HFF-Myc (cell line): ENCODE data around the gene SFT2D2.
A peak's percentile ranks its signal among the peaks of the same experiment; 100 is the strongest.

Experiments
- DNase-seq: peaks from one replicate; pipeline ENCODE4 v3.0.0-alpha.2; 2011; ENCODE audit warnings: low read depth; ENCODE audit errors: extremely low read depth
- H3K4me3 ChIP-seq: replicated peaks from 2 replicates; pipeline ENCODE4 v1.5.1; 2011; ENCODE audit warnings: low read depth, mild to moderate bottlenecking, control low read depth, low read length
- TF ChIP-seq, protein P1 (sequence below): IDR thresholded peaks from 2 replicates; pipeline ENCODE4 v1.5.1; 2012; ENCODE audit warnings: mild to moderate bottlenecking, low read depth, low read length, control low read depth; ENCODE audit errors: missing control alignments

Gene SFT2D2

DNA sequence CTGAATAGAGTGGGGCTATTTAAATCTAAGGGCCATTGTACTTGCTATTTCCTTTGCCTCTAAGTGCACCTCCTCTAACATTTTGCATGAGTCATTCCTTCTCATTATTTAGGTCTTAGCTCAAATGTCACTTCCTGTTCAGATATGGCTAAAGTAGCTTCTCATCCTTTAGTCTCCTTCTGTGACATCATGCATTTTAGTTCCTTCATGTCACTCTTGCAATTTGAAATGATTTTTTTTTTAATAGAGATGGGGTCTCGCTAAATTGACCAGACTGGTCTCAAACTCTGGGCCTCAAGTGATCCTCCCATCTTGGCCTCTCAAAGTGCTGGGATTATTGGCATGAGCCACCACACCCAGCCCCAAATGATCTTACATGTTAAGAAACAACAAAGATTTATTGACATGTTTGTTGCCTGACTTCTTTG is 61.4 kb downstream of the SFT2D2 start:
- TF ChIP-seq, protein P1, sequence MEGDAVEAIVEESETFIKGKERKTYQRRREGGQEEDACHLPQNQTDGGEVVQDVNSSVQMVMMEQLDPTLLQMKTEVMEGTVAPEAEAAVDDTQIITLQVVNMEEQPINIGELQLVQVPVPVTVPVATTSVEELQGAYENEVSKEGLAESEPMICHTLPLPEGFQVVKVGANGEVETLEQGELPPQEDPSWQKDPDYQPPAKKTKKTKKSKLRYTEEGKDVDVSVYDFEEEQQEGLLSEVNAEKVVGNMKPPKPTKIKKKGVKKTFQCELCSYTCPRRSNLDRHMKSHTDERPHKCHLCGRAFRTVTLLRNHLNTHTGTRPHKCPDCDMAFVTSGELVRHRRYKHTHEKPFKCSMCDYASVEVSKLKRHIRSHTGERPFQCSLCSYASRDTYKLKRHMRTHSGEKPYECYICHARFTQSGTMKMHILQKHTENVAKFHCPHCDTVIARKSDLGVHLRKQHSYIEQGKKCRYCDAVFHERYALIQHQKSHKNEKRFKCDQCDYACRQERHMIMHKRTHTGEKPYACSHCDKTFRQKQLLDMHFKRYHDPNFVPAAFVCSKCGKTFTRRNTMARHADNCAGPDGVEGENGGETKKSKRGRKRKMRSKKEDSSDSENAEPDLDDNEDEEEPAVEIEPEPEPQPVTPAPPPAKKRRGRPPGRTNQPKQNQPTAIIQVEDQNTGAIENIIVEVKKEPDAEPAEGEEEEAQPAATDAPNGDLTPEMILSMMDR, result no peak
- H3K4me3 ChIP-seq, result no peak overlapping the region
- peak; percentile 43 for DNase-seq

DNA sequence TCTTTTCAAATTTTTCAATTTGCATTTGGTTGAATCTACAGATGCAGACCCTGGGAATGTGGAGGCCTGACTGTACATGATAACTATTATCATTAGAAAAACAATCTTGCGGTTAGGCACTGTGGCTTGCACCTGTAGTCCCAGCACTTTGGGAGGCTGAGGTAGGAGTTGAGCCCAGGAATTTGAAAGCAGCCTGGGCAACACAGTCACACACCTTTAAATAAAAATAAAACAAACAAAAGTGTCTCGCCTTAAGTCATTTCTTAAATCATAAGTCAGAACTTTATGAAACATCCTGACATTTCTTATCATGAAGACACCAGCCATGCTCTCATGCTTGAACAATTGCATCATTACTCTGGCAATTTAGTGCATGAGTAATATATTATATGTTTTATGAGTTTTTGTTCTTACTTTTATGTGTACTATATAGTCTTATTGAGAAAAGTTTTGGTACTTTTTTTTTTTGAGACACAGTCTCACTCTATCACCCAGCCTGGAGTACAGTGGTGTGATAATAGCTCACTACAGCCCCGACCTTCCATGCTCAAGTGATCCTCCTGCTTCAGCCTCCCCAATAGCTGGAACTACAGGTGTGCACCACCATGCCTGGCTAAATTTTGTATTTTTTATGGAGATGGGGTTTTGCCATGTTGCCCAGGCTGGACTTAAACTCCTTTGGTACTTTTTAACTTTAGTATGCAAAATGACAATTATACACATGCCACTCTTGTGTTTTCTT is 62.7 kb downstream of the SFT2D2 start:
- no peak overlapping the region for H3K4me3 ChIP-seq
- TF ChIP-seq, protein P1, result no peak
- DNase-seq, result no peak

DNA sequence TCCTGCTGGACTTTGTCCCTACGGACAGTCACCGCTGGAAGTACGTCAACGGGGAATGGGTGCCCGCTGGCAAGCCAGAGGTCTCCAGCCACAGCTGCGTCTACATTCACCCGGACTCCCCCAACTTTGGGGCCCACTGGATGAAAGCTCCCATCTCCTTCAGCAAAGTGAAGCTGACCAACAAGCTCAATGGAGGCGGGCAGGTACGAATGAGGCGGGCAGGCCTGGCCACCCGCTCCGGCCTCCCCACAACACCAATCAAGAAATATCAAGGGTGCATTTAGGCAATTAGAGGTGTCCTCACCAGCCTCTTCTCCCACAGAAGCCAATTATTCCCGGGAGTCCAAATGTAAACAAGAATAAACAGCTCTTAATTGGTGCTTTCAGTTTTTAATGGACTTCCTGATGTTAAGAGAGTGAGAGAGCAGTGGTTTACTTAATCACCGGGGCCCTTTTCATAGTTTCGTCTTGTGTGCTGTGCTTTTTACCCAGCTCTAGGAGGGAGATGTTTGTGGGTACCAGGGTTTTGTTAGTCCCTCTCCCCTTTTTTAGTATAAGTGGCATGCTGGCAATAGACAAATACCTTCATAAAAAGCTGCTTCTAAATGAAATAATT is 65.5 kb downstream of the SFT2D2 start:
- no peak for DNase-seq
- TF ChIP-seq, protein P1, result no peak
- no peak overlapping the region for H3K4me3 ChIP-seq

DNA sequence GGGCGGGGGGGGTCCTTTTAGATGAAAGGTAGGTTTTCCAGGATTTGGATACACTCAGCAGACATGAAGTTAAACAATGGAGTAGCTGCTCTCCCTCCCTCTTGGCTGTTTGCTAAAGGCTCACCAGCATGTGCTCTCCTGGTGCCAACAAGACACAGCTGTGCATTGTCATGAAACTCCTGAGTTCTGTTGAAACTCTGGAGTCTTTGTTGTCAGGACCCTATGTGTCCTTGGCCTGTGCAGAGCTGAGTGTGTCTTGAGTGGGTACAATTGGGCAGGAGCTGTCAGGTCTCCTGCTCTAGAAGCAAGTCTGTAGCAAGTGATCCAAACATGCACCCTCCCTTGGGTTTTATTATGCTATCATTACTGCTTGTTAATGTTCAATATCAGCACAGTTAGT is 67.6 kb downstream of the SFT2D2 start:
- H3K4me3 ChIP-seq, result no peak overlapping the region
- DNase-seq, result no peak
- TF ChIP-seq, protein P1, result no peak

DNA sequence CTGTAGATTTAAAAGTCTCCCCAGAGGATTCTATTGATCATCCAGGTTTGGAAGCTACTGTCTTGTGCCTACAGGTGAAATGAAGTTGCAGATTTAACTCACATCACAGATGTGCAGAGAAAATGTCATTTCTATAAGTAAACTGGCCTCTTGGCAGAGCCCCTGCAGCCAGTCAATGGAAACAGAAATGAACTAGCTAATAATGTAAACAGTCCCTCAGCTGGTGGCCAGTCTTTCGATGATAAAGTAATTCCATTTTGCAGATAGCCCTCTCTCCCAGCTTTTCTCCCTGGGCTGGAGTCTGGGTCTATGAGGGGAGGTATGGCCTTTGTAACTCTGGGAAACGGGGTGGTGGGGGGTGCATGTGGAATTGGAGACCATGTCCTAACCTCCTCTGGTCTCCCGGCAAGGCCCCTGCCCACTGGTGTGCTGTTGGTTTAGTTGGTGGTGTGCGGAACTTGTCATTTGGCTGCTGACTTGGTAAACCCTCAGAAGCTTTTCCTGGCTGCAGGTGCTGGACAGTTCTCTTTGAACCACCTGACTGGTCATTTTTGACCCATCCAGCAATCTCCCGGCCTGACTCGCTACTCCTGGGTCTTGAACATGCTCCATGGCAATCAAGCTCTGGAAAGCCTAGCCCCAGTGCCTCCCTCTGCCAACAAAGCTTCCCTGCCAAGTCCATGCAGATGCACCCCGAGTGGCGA is 69.8 kb downstream of the SFT2D2 start:
- DNase-seq, result no peak
- H3K4me3 ChIP-seq, result no peak overlapping the region
- TF ChIP-seq, protein P1, result no peak

DNA sequence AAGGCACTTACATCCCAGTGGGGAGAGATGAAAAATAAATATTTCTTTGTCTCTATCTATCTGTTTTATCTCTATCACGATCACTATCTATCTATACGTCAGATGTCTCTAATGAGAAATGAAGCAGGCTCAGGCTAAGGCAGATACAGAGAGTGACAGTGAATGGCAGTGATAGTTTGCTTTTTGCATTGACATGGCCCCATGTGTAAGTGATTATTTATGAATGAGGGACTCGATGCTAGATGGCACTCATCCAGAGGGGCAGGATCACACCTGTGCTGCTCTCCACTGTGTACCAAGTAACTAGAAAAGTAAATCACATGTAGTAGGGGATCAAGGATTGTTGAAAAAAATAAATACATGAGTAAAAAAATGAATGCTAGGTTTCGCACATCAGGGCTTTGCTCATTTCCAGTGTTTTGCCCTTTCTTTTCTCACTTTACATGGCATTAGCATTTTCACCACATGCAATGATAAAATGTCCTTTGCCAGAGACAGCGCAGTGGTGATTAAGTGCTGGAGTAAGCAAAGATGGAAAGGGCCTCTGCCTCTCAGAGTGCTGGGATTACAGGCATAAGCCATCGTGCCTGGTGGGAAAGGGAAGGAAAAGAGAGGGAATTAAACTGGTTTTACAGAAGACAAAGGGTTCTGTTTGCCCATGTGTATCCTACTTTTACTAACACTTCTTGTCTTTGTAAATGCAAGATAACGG is 71.4 kb downstream of the SFT2D2 start:
- no peak for DNase-seq
- H3K4me3 ChIP-seq, result no peak overlapping the region
- TF ChIP-seq, protein P1, result no peak
